ENCODE measurements around the gene SPATA46.

GRCh38 chr1:162335126-162335525, 41.5 kb downstream of the SPATA46 start:
- TF ChIP-seq CTCF (IDR thresholded peaks at IDR 0.05) (no peak), POLR2A (IDR thresholded peaks at IDR 0.05) (no peak), POLR2AphosphoS5 (IDR thresholded peaks at IDR 0.05) (no peak)

All from breast epithelium (tissue), 3 donors.